H1 (cell line): ENCODE data around the gene FAM149A. TPM values are rescaled to one million over a fixed set of nuclear protein-coding genes. Genes with fewer than 3 reads are reported as not detected.

Experiments used
- BCL11A ChIP-seq, 2 experiments: IDR thresholded peaks; one replicate each; pipeline ENCODE4 v1.6.1; 2011; ENCODE audit warnings: low read depth in 2 of 2, low read length in 2 of 2, mild to moderate bottlenecking in 2 of 2
- CBX8 ChIP-seq: fragments of 300-800, 300-1000 bp; sonication (generic); IDR thresholded peaks from 2 replicates; pipeline ENCODE4 v1.7.1; 2016; ENCODE audit warnings: low read depth, low read length, borderline replicate concordance
- CHD7 ChIP-seq: fragments of 300-600 bp; sonication (generic); IDR thresholded peaks from 2 replicates; pipeline ENCODE4 v1.7.1; 2012; ENCODE audit warnings: low read length, moderate library complexity, mild to moderate bottlenecking, inconsistent platforms; ENCODE audit not compliant: insufficient replicate concordance
- EZH2 ChIP-seq: fragments of 200-600 bp; sonication (generic); IDR thresholded peaks from 2 replicates; pipeline ENCODE4 v1.7.1; 2012; ENCODE audit warnings: low read depth, mild to moderate bottlenecking, moderate library complexity, low read length, inconsistent platforms; ENCODE audit not compliant: severe bottlenecking
- GABPA ChIP-seq: IDR thresholded peaks from 2 replicates; pipeline ENCODE4 v1.6.1; 2011; ENCODE audit warnings: mild to moderate bottlenecking, low read length, moderate library complexity, borderline replicate concordance; ENCODE audit not compliant: insufficient read depth
- HDAC6 ChIP-seq: IDR thresholded peaks from one replicate; pipeline ENCODE4 v1.7.1; 2012; ENCODE audit warnings: low read depth, mild to moderate bottlenecking, inconsistent platforms, low read length, moderate library complexity
- NRF1 ChIP-seq: IDR thresholded peaks from 2 replicates; pipeline ENCODE4 v1.6.1; 2011; ENCODE audit warnings: mild to moderate bottlenecking, low read depth, low read length, improper control_type of control experiment
- RNF2 ChIP-seq: fragments of 200-900, 300-1000 bp; sonication (generic); IDR thresholded peaks from 2 replicates; pipeline ENCODE4 v1.7.1; 2016; ENCODE audit warnings: borderline replicate concordance, low read depth, mild to moderate bottlenecking, antibody characterized with exemption, low read length; ENCODE audit not compliant: poor library complexity, severe bottlenecking; ENCODE audit errors: missing control alignments
- polyA plus RNA-seq, 7 experiments: library from polyadenylated mRNA; depleted of rRNA in 3 of 7; stranded (reverse) in 5 of 7; unstranded in 2 of 7; fragments of >200 nt in 5 of 7; fragments of 200-250 nt in 2 of 7; gene quantifications; 1 replicate in 5 of 7; 2 replicates in 1 of 7; 4 replicates in 1 of 7; pipeline versions ENCODE4 v1.2.1 to v1.2.3, GENCODE V29; 2011 to 2013; ENCODE audit warnings: missing spikeins in 2 of 7, mixed read lengths in 2 of 7
- total RNA-seq: library from RNA; stranded (reverse); fragmentation: NEBNext Ultra II Directional; extraction: Animal tissue kit (Norgen Biotek cat#: 25700); gene quantifications from 2 replicates; pipeline ENCODE4 v1.2.1, GENCODE V29; 2021

Gene FAM149A
- total and polyA plus RNA-seq, 2 of the 8 experiments (the other 6 are each of a cell fraction or from before 2014, with no cell fraction given) = 6.1 to 8.5 TPM

- no peak for TF ChIP-seq CHD7
- TF ChIP-seq CBX8 = no peak
- TF ChIP-seq BCL11A (IDR thresholded peaks at IDR 0.05; ENCODE audit: low read depth in 2 of 2, low read length in 2 of 2) = no peak
- TF ChIP-seq NRF1 = no peak
- TF ChIP-seq EZH2 = no peak
- TF ChIP-seq RNF2 = no peak
- TF ChIP-seq GABPA = no peak
- TF ChIP-seq HDAC6 = no peak
Measured at GRCh38 chr4:186201010-186201409, 96.5 kb downstream of the FAM149A start (continued).
